Heart right ventricle (tissue), 16 donors: ENCODE results near the gene CTNNA1. TPM values are rescaled to one million over a fixed set of nuclear protein-coding genes. Genes with fewer than 3 reads are reported as not detected.

Experiments used
- ATAC-seq, 8 donors: fragments of 200-7000 bp; cut with Tn5 transposase; one replicate each; pipeline ENCODE4 v1.9.1; 2020; ENCODE audit warnings: mild to moderate bottlenecking in 8 of 8, moderate library complexity in 8 of 8, moderate number of reproducible peaks in 1 of 8
- DNase-seq, 2 donors: peaks; one replicate each; pipeline ENCODE4 v3.0.0-alpha.2; 2020
- H3K27ac ChIP-seq, 10 donors: fragments of 200-600 bp; sonication (generic) in 2 of 10; one replicate each; pipeline versions ENCODE4 v1.5.0 to v1.8.0; 2020 to 2022; ENCODE audit warnings: mild to moderate bottlenecking in 3 of 10
- H3K27me3 ChIP-seq, 7 donors: fragments of 200-600 bp; one replicate each; pipeline ENCODE4 v1.8.0; 2021 to 2022; ENCODE audit warnings: mild to moderate bottlenecking in 2 of 7
- H3K36me3 ChIP-seq, 9 donors: fragments of 200-600 bp; sonication (generic) in 1 of 9; one replicate each; pipeline versions ENCODE4 v1.5.0 to v1.8.0; 2020 to 2022; ENCODE audit warnings: mild to moderate bottlenecking in 2 of 9
- H3K4me1 ChIP-seq, 9 donors: fragments of 200-600 bp; sonication (generic) in 1 of 9; one replicate each; pipeline versions ENCODE4 v1.5.0 to v1.8.0; 2020 to 2022; ENCODE audit warnings: mild to moderate bottlenecking in 4 of 9
- H3K4me3 ChIP-seq, 10 donors: fragments of 200-600 bp; sonication (generic) in 2 of 10; one replicate each; pipeline versions ENCODE4 v1.5.0 to v1.8.0; 2020 to 2022; ENCODE audit warnings: mild to moderate bottlenecking in 7 of 10, moderate library complexity in 2 of 10
- H3K9me3 ChIP-seq, 11 donors: fragments of 200-600 bp in 10 of 11; sonication (generic) in 2 of 11; one replicate each; pipeline versions ENCODE4 v1.5.0 to v1.8.0; 2013 to 2022; ENCODE audit warnings: mild to moderate bottlenecking in 2 of 11, control low read depth in 1 of 11, moderate library complexity in 1 of 11
- WGBS, 2 donors: extraction: QIAGEN DNeasy Blood & Tissue Kit; methylation state at CpG; one replicate each; pipeline ENCODE4 v1.1.7; 2013; ENCODE audit warnings: inconsistent platforms in 1 of 2; 5-methylcytosine and 5-hydroxymethylcytosine counted together
- intact Hi-C, 10 donors: fragments of 100-400 bp; cut with DNase I; formaldehyde crosslinking; loops; one replicate each; pipeline versions ENCODE4 v1.11.1 to v1.14.2; 2022
- polyA plus RNA-seq, 2 donors: library from polyadenylated mRNA; stranded (reverse); fragments of 200-250 nt; gene quantifications; one replicate each; pipeline ENCODE4 v1.2.3, GENCODE V29; 2013
- total RNA-seq, 10 donors: library from RNA; stranded (reverse); fragmentation: NEBNext Ultra II Directional in 3 of 10; extraction: Animal tissue kit (Norgen Biotek cat#: 25700) in 3 of 10; gene quantifications; one replicate each; pipeline versions ENCODE4 v1.2.1 to v1.2.4, GENCODE V29; 2021 to 2023
- TF ChIP-seq, protein P1 (sequence below), 9 donors: fragments of 200-600 bp; sonication (generic) in 2 of 9; IDR thresholded peaks; one replicate each; pipeline versions ENCODE4 v1.5.0 to v1.8.0; 2021 to 2022; ENCODE audit warnings: antibody characterized with exemption in 9 of 9, mild to moderate bottlenecking in 5 of 9, moderate library complexity in 1 of 9
- donor health status: Arrhythmogenic right ventricular cardiomyopathy.
- donor health status: ischemic (EF 13 %, LVEDD 7.1; RV severe dilation, severe dysfunction).
- donor health status: healthy with polysubstance abuse.
- donor health status: DM: no; HTN: yes; CAD: no.
- donor health status: DM: no; HTN: no; CAD: no.
- donor health status: ischemic (EF 25% LVEDD 6.9; RV normal size, moderate dysfunction).
- donor health status: ischemic (EF 25% LVEDD 5.7; RV mildly dilated, moderate dysfunction).
- donor health status: healthy.
- donor health status: DM: yes; HTN: yes; CAD: no.
- donor health status: Ischemic cardiomyopathy.
- donor health status: ischemic (EF 35%, LVEDD 5.7; RV mildly dilated, moderate dysfunction).
- donor health status: nonischemic (EF 11% LVEDD 7.7; RV severe dilation, severe dysfunction).
- donor health status: DM: yes; HTN: yes; CAD: no.
- donor health status: PGD.
- donor health status: ischemic (EF 29% LVEDD 5.4; RV normal size, mild dysfunction).
- donor health status: nonischemic (EF 23%, LVEDD 6.1; RV moderate dilation, normal function).

Gene CTNNA1
- total and polyA plus RNA-seq, 12 donors, result 128 to 416 (median 379) TPM

DNA sequence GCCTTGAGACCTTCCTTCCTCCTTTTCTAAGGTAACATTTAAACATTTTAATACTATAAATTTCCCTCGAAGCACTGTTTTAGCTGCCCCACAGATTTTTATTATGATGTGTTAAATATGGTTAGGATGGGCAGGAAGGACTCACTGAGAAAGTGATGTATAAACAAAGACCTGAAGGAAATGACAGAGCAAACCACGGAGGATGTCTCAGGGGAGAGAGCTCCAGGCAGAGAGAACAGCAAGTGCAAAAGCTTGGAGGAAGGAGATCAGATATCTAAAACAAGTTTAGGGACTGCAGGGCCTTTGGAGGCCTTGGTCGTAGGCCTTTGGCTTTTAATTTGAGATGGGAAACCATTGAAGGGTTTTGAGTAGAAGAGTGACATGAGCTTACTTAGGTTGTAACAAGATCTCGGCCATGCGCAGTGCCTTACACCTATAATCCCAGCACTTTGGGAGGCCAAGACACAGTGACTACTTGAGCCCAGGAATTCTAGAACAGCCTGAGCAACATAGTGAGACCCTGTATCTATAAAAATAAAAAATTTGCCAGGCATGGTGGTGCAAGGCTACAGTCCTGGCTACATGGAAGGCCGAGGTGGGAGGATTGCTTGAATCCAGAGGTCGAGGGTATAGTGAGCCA lies 157.4 kb downstream of the CTNNA1 start:
- H3K9me3 ChIP-seq, result no peaks in the 10 kb centered on the region
- peaks cover 0 to 35% (median 18%) of the 10 kb centered on the region in 9 donors for H3K4me1 ChIP-seq
- no peak overlapping the region for H3K4me3 ChIP-seq
- TF ChIP-seq, protein P1, sequence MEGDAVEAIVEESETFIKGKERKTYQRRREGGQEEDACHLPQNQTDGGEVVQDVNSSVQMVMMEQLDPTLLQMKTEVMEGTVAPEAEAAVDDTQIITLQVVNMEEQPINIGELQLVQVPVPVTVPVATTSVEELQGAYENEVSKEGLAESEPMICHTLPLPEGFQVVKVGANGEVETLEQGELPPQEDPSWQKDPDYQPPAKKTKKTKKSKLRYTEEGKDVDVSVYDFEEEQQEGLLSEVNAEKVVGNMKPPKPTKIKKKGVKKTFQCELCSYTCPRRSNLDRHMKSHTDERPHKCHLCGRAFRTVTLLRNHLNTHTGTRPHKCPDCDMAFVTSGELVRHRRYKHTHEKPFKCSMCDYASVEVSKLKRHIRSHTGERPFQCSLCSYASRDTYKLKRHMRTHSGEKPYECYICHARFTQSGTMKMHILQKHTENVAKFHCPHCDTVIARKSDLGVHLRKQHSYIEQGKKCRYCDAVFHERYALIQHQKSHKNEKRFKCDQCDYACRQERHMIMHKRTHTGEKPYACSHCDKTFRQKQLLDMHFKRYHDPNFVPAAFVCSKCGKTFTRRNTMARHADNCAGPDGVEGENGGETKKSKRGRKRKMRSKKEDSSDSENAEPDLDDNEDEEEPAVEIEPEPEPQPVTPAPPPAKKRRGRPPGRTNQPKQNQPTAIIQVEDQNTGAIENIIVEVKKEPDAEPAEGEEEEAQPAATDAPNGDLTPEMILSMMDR (IDR thresholded peaks at IDR 0.05), result no peak
- DNase-seq, result no peak
- intact Hi-C loops, result loop anchor here in 1 of 10 donors (5.0 to 10.0 kb wide), 2 partner anchors 67 to 644 kb away; no protein-coding TSS in a partner anchor
- H3K27me3 ChIP-seq, result no peaks in the 10 kb centered on the region
- ATAC-seq, result no peak
- WGBS, 2 donors, result 86 to 91% methylated on average over 7 of the region's 7 CpGs
- H3K36me3 ChIP-seq, result peaks cover 0 to 75% (median 15%) of the 10 kb centered on the region in 9 donors
- H3K27ac ChIP-seq, result peak overlapping the region in 1 of 10 donors; percentile 19

GRCh38 chr5:138911441-138911840 lies 158.2 kb downstream of the CTNNA1 start:
- no peak for DNase-seq
- no peaks in the 10 kb centered on the region for H3K9me3 ChIP-seq
- no peak for ATAC-seq
- no peaks in the 10 kb centered on the region for H3K27me3 ChIP-seq
- intact Hi-C loops, result loop anchor here in 1 of 10 donors (5.0 to 10.0 kb wide), 2 partner anchors 66 to 643 kb away; no protein-coding TSS in a partner anchor
- peak overlapping the region in 1 of 10 donors; percentile 55 for H3K27ac ChIP-seq
- H3K4me3 ChIP-seq, result no peak overlapping the region
- peaks cover 0 to 71% (median 12%) of the 10 kb centered on the region in 9 donors for H3K36me3 ChIP-seq
- TF ChIP-seq, protein P1 (IDR thresholded peaks at IDR 0.05), result no peak
- peaks cover 0 to 35% (median 18%) of the 10 kb centered on the region in 9 donors for H3K4me1 ChIP-seq

- DNase-seq (no peak), ATAC-seq (no peak)
- Histone ChIP-seq H3K27me3 (no peaks in the 10 kb centered on the region), H3K9me3 (no peaks in the 10 kb centered on the region), H3K27ac (peak overlapping the region in 2 of 10 donors; percentile 26 to 55), H3K4me3 (no peak overlapping the region), H3K36me3 (peaks cover 0 to 65% (median 8%) of the 10 kb centered on the region in 9 donors), H3K4me1 (peaks cover 0 to 35% (median 18%) of the 10 kb centered on the region in 9 donors)
- intact Hi-C loops, result loop anchor here in 1 of 10 donors (5.0 to 10.0 kb wide), 2 partner anchors 65 to 643 kb away; no protein-coding TSS in a partner anchor
- WGBS, 2 donors, result 63 to 66% methylated on average over 4 of the region's 4 CpGs
- TF ChIP-seq, protein P1 (IDR thresholded peaks at IDR 0.05), result no peak
Measured at GRCh38 chr5:138912093-138912492, 158.9 kb downstream of the CTNNA1 start.

DNA sequence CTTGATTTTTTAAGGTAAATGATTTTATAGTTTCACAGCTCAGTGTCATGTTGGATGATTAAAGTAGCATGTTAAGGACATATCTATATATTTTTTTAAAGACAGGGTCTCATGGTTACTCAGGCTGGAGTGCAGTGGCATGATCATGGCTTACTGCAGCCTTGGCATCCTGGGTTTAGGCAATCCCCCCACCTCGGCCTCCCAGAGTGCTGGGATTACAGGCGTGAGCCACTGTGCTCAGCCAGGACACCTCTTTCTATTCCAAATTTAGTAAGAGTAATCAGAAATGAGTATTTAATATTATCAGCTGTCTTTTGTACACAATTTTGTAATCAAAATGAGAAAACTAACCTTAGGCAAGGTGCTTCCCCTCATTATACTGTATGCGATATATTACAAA lies 160.5 kb downstream of the CTNNA1 start:
- TF ChIP-seq, protein P1 (IDR thresholded peaks at IDR 0.05), result no peak
- intact Hi-C loops, result loop anchor here in 1 of 10 donors (5.0 to 10.0 kb wide), 2 partner anchors 64 to 641 kb away; no protein-coding TSS in a partner anchor
- H3K9me3 ChIP-seq, result no peaks in the 10 kb centered on the region
- H3K4me1 ChIP-seq, result peaks cover 0 to 37% (median 22%) of the 10 kb centered on the region in 9 donors
- ATAC-seq (peak in 2 of 8 donors; percentile 40 to 75), DNase-seq (no peak)
- 69 to 83% methylated on average over 3 of the region's 3 CpGs for WGBS, 2 donors
- no peak overlapping the region for H3K4me3 ChIP-seq
- peaks cover 0 to 69% (median 0%) of the 10 kb centered on the region in 9 donors for H3K36me3 ChIP-seq
- peak overlapping the region in 8 of 10 donors; percentile 23 to 77 (median 64) for H3K27ac ChIP-seq
- no peaks in the 10 kb centered on the region for H3K27me3 ChIP-seq
